Sigmoid colon (tissue), 4 donors: ENCODE data around the gene CHCHD6.

Experiments
- CTCF ChIP-seq, 4 experiments: fragments of 450-650 bp in 3 of 4; fragments of 200-600 bp in 1 of 4; IDR thresholded peaks; one replicate each; pipeline ENCODE4 v1.5.1; 2016 to 2019; ENCODE audit warnings: antibody characterized with exemption in 4 of 4, mild to moderate bottlenecking in 3 of 4, moderate library complexity in 2 of 4
- EP300 ChIP-seq, 4 donors: sonication (generic); formaldehyde crosslinking; IDR thresholded peaks; one replicate each; pipeline ENCODE4 v1.6.1; 2017; ENCODE audit warnings: antibody characterized with exemption in 4 of 4
- POLR2A ChIP-seq, 2 donors: fragments of 450-650 bp; IDR thresholded peaks; one replicate each; pipeline ENCODE4 v1.6.1; 2016; ENCODE audit warnings: antibody characterized with exemption in 2 of 2, mild to moderate bottlenecking in 2 of 2, moderate library complexity in 2 of 2

- TF ChIP-seq CTCF (IDR thresholded peaks at IDR 0.05) (no peak), EP300 (IDR thresholded peaks at IDR 0.05) (no peak), POLR2A (IDR thresholded peaks at IDR 0.05) (no peak)
These were observed 10.9 kb downstream of the CHCHD6 start for GRCh38 chr3:126714921-126715320.
